Measurements from ENCODE around the gene DNAJC4. TPM values are rescaled to one million over a fixed set of nuclear protein-coding genes. Genes with fewer than 3 reads are reported as not detected.

Gene DNAJC4
- total and polyA plus RNA-seq, 7 donors: 22.9 to 45.8 (median 29.6) TPM

DNA sequence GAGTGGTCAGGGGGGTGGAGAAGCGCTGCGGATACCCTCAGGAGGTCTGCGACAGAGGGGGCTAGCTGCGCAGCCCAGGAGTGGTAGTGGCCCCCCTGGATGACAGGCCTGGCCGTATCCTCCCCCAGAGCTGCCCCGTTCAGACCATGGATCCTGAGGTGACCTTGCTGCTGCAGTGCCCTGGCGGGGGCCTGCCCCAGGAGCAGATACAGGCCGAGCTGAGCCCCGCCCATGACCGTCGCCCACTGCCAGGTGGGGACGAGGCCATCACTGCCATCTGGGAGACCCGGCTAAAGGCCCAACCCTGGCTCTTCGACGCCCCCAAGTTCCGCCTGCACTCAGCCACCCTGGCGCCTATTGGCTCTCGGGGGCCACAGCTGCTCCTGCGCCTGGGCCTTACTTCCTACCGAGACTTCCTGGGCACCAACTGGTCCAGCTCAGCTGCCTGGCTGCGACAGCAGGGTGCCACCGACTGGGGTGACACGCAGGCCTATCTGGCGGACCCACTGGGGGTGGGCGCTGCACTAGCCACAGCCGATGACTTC is 3.8 kb upstream of the DNAJC4 start:
- DNase-seq: peak; percentile 69 to 76
- TF ChIP-seq, protein P1, sequence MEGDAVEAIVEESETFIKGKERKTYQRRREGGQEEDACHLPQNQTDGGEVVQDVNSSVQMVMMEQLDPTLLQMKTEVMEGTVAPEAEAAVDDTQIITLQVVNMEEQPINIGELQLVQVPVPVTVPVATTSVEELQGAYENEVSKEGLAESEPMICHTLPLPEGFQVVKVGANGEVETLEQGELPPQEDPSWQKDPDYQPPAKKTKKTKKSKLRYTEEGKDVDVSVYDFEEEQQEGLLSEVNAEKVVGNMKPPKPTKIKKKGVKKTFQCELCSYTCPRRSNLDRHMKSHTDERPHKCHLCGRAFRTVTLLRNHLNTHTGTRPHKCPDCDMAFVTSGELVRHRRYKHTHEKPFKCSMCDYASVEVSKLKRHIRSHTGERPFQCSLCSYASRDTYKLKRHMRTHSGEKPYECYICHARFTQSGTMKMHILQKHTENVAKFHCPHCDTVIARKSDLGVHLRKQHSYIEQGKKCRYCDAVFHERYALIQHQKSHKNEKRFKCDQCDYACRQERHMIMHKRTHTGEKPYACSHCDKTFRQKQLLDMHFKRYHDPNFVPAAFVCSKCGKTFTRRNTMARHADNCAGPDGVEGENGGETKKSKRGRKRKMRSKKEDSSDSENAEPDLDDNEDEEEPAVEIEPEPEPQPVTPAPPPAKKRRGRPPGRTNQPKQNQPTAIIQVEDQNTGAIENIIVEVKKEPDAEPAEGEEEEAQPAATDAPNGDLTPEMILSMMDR (IDR thresholded peaks at IDR 0.05): no peak
- Histone ChIP-seq H3K4me3 (peak overlapping the region; percentile 74), H3K36me3 (ENCODE audit: insufficient read depth in 1 of 2, low read depth in 1 of 2) (peaks cover 0 to 16% of the 10 kb centered on the region in 2 donors), H3K4me1 (peaks cover 57% of the 10 kb centered on the region), H3K9me3 (no peaks in the 10 kb centered on the region), H3K27ac (peak overlapping the region; percentile 91), H3K27me3 (ENCODE audit: insufficient read depth in 3 of 3, low read length in 2 of 3) (no peaks in the 10 kb centered on the region)
- WGBS, 3 donors: 6 to 13% (median 9%) methylated on average over 22 to 26 of the region's 26 CpGs
- peak; percentile 43 to 59 (median 56) for ATAC-seq
- intact Hi-C loops (cut with DNase I): loop anchor here in 1 of 2 donors (5.0 kb wide), 1 partner anchor 39 kb away; the partner anchor contains the start of gene STIP1

DNA sequence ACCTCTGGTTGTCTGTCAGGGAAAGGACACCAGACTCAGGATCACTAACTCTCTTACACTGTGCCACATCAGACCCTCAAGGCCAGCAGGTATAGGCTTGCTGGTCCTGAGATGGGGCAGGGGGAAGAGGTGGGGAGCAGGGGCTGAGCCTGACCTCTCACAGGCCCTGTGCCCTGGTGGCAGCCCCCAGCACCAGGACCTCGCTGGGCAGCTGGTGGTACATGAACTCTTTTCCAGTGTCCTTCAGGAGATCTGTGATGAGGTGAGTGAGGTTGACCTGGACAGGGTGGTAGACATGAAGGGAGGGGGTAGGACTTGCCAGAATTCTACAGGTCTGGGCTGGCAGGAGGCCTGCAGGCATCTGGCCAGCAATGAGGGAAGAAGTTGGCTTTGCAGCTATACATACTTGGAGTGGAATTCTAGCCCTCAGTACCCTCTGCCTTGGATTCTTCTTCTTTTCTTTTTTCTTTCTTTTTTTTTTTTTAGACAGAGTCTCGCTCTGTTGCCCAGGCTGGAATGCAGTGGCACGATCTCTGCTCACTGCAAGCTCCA is 2.9 kb upstream of the DNAJC4 start:
- Histone ChIP-seq H3K9me3 (no peaks in the 10 kb centered on the region), H3K4me1 (peaks cover 52% of the 10 kb centered on the region), H3K27ac (peak overlapping the region; percentile 91), H3K4me3 (peak overlapping the region; percentile 74), H3K27me3 (ENCODE audit: insufficient read depth in 3 of 3, low read length in 2 of 3) (no peaks in the 10 kb centered on the region), H3K36me3 (ENCODE audit: insufficient read depth in 1 of 2, low read depth in 1 of 2) (peaks cover 0 to 15% of the 10 kb centered on the region in 2 donors)
- ATAC-seq (no peak), DNase-seq (no peak)
- intact Hi-C loops (cut with DNase I): loop anchor here in 1 of 2 donors (5.0 kb wide), 1 partner anchor 40 kb away; the partner anchor contains the start of gene STIP1
- 55 to 83% (median 72%) methylated on average over 2 to 3 of the region's 3 CpGs for WGBS, 3 donors
- TF ChIP-seq, protein P1 (IDR thresholded peaks at IDR 0.05): no peak

DNA sequence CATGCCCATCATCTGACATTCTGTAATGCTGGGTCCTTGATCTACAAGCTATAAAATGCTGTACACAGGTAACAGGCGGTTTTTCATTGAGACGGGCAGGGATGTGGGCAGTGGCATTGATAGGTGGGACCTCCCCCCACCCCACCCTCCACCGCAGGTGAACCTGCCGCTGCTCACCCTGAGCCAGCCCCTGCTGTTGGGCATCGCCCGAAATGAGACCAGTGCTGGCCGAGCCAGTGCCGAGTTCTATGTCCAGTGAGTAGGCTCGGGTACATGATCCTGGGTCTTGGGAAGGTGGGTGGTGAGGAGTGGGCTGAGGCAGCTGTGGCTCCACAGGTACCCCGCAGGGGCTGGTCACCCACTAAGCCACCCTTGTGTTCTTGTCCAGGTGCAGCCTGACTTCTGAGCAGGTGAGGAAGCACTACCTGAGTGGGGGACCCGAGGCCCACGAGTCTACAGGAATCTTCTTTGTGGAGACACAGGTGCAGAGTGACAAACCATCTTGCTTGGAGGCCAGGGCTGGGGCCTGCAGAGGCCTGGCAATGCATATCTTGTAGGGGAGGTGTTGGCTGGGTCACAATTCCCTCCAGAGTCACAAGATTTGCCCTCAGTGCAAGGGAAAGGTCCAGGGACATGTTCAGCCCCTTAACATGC is 1.1 kb upstream of the DNAJC4 start:
- 84 to 86% (median 84%) methylated on average over 12 of the region's 12 CpGs for WGBS, 3 donors
- ATAC-seq: no peak
- peak overlapping the region; percentile 95 for H3K27ac ChIP-seq
- H3K27me3 ChIP-seq (ENCODE audit: insufficient read depth in 3 of 3, low read length in 2 of 3): no peaks in the 10 kb centered on the region
- intact Hi-C loops (cut with DNase I): loop anchor here in 1 of 2 donors (5.0 kb wide), 1 partner anchor 42 kb away; the partner anchor contains the start of gene STIP1
- H3K4me1 ChIP-seq: peaks cover 51% of the 10 kb centered on the region
- no peak for DNase-seq
- peaks cover 0 to 6% of the 10 kb centered on the region in 2 donors for H3K36me3 ChIP-seq (ENCODE audit: insufficient read depth in 1 of 2, low read depth in 1 of 2)
- TF ChIP-seq, protein P1 (IDR thresholded peaks at IDR 0.05): no peak
- no peaks in the 10 kb centered on the region for H3K9me3 ChIP-seq
- peak overlapping the region; percentile 85 for H3K4me3 ChIP-seq

DNA sequence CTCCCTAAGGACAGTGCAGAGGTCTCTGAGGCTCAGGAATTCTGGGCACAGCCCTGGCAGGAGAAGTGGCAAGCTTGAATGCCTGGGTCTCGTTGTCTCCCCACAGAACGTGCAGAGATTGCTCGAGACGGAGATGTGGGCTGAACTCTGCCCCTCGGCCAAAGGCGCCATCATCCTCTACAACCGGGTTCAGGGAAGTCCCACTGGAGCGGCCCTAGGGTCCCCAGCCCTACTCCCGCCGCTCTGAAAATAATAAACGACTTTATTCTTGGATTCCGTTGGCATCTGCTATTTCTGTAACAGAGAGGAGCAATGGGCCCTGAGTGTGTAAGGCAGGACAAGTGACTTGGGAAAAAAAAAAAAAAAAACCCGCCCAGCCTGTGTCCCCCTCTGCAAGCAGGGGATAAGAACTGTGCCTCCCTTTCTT is 591 bp upstream of the DNAJC4 start:
- WGBS, 3 donors: 25 to 33% (median 26%) methylated on average over 13 of the region's 13 CpGs
- H3K27me3 ChIP-seq (ENCODE audit: insufficient read depth in 3 of 3, low read length in 2 of 3): no peaks in the 10 kb centered on the region
- intact Hi-C loops (cut with DNase I): loop anchor here in 1 of 2 donors (5.0 kb wide), 1 partner anchor 42 kb away; the partner anchor contains the start of gene STIP1
- no peak for DNase-seq
- peak overlapping the region; percentile 85 for H3K4me3 ChIP-seq
- no peak for ATAC-seq
- H3K9me3 ChIP-seq: no peaks in the 10 kb centered on the region
- peak overlapping the region; percentile 95 for H3K27ac ChIP-seq
- H3K4me1 ChIP-seq: peaks cover 46% of the 10 kb centered on the region
- peaks cover 0 to under 1% of the 10 kb centered on the region in 2 donors for H3K36me3 ChIP-seq (ENCODE audit: insufficient read depth in 1 of 2, low read depth in 1 of 2)
- TF ChIP-seq, protein P1 (IDR thresholded peaks at IDR 0.05): no peak

Measured in psoas muscle (tissue), 8 donors.